ENCODE data around the gene TEPSIN. TPM values are rescaled to one million over a fixed set of nuclear protein-coding genes. Genes with fewer than 3 reads are reported as not detected.
A peak's percentile ranks its signal among the peaks of the same experiment; 100 is the strongest.

The TEPSIN gene
- total RNA-seq, 1 donor from 2014 or later, result 11.1 TPM

DNA sequence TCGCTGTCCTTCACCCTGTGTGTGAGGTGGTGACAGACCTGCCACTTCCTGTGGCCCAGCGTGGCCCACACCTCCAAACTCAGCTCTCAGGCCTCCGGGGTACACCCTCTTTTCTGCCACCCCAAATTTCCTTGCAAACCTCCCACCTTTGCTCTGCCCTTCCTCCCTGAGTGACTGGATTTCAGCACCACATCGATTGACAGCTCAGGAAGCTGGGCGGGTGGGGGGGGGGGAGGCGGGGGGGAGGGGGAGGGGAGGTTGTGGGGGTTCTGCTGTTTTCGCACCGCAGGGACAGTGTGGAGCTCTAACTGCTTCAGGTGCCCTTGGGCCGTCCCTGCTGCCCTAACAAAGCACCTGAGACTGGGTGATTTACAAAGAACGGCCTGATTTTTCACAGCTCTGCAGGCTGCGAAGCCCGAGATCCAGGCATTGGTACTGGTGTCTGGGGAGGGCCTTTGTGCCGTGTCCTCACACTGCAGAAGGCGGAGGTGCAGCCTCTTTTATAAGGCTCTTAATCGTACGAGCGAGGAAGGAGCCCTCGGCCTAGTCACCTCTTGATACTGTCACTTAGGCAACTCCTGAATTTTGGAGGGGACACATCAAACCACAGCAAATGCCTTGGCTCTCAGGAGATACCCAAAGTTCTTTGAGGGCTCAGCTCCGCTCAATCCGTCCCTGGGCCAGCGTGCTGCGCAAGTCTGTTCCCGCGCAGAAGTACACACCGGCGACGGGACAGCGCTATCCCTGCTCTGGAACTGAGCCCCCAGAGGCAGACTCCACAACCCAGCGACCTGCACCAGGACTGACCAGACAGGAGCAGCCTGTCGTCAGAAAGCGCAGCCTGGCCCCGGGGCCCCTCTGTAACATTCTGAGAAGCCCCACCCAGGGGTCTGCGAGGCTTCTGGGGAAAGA, 3.8 kb upstream of the TEPSIN start:
- ATAC-seq (no peak), DNase-seq (ENCODE audit: missing footprints) (peak; percentile 63)
- intact Hi-C loops (cut with DNase I), result no loop called here

DNA sequence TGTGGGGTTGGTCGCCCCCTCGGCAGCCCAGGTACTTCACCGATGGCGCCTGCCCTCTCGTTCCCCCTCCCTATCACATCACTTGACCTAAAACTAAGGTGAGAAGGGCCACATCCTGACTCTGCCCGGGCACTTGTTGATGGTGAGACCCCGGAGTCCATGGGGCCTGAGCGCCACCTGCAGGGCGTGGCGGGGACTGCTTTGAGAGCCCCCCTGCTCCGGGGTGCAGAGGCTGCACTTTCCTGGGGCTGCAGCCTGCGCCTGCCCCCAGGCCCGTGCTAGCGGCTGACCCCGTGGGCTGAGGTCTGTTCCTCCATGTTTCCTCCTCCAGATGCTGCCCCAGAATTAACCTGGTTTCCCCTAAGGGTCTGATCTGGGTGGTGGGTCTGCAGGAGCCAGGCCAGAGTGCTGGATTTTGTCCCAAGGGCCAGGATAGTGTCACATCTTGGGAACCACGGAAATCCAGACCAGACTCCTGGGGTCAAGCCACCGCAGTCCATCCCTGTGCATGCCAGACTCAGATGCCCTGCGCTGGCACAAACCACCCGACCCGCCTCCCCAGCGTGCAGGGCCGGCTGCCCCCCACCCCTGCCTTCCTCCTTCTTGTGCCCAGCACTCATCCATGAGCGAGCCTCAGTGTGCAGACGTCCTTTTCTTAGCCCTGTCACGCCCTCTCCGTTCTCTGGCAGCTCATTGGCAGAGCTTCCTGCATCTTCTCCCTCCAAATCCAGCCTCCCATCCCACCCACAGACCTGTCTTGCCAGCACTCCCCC, 3.0 kb upstream of the TEPSIN start:
- intact Hi-C loops (cut with DNase I), result loop anchor here (1.0 kb wide), 1 partner anchor 100 kb away; no protein-coding TSS in a partner anchor
- DNase-seq (ENCODE audit: missing footprints) (peak; percentile 14), ATAC-seq (no peak)

- intact Hi-C loops (cut with DNase I), result loop anchor here (1.0 kb wide), 1 partner anchor 99 kb away; no protein-coding TSS in a partner anchor
- DNase-seq (ENCODE audit: missing footprints) (no peak), ATAC-seq (no peak)
Measured at GRCh38 chr17:81241203-81241602, 2.3 kb upstream of the TEPSIN start.

- DNase-seq (ENCODE audit: missing footprints), result no peak
- intact Hi-C loops (cut with DNase I), result loop anchor here (1.0 kb wide), 1 partner anchor 98 kb away; no protein-coding TSS in a partner anchor
- no peak for ATAC-seq
Measured at GRCh38 chr17:81240761-81241160, 1.9 kb upstream of the TEPSIN start.

DNA sequence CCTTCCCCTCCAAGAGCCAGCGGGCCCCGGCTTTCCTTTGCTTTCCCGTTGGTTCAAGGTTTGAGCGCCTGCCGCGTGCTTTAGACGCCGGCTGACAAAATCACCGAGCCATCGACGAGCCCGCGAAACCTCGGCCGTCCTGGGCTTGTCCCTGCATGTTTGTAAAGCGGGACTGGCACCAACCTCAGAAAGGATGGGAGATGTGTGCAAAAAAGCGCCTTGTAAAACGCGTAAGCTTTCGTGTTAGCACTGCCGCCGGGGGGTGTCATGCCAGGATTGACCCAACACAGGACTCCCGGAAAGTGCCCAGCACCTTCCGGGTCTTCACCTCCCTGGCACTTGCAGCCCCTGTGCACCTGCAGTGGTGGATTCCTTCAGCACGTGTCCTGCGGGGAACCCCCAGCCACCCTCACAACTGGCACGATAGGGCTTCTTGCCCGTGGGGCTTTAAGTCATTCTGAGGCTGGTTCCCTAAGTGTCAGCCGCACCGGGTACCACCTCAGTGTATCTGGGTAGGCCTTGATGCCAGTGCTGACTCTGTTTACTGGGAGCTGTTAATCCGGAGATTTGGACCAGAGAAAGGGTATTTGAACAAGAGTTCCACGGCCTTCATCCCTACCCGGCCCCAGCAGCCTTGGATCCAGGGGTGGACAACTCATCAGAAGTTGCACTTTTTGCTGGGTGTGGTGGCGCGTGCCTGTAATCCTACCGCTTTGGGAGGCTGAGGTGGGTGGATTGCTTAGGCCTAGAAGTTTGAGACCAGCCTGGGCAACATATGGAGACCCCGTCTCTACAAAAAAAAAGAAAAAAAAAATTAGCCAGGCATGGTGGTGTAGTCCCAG, 1.1 kb upstream of the TEPSIN start:
- intact Hi-C loops (cut with DNase I), result loop anchor here (5.0 kb wide), 1 partner anchor 208 kb away; no protein-coding TSS in a partner anchor
- DNase-seq (ENCODE audit: missing footprints), result no peak
- no peak for ATAC-seq

DNA sequence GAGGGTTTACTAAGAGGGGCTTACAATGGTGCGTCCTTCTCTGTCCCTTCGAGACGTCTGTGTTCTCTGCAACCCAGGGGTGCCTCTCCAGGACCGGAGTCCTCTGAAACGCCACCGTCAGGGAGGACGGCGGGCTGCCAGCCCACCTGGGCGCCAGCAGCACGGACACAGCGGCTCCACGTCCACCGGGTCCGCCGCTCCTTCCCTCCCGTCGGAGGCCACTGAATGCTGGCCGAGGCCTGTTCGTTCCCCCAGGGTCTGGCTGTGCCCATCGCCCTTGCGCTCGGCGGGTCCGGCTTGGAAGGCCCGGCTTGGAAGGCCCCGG, 403 bp downstream of the TEPSIN start:
- DNase-seq (ENCODE audit: missing footprints) (no peak), ATAC-seq (no peak)
- intact Hi-C loops (cut with DNase I), result loop anchor here (5.0 kb wide), 1 partner anchor 206 kb away; no protein-coding TSS in a partner anchor

GRCh38 chr17:81237591-81238489, 1.0 kb downstream of the TEPSIN start:
- ATAC-seq, result no peak
- intact Hi-C loops (cut with DNase I), result loop anchor here (5.0 kb wide), 1 partner anchor 206 kb away; no protein-coding TSS in a partner anchor
- peak; percentile 66 for DNase-seq (ENCODE audit: missing footprints)

DNA sequence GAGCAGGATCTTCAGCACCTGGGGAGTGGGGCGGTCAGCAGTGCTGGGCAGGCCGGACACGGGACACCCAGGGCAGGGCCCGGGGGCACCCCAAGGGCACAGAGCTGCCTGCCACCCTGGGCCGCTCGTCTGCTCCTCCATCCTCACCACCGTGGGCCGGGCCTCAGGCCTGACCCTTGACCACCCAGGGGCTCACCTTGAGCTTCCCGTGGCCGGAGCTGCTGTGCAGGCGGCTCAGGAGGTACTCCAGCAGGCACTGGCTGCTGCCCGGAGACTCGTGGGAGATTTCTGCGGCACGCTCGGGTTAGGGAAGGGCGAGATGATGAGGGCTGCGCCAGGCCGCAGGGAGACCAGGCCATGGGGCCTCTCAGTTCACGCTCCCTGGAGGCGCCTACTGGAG, 2.1 kb downstream of the TEPSIN start:
- intact Hi-C loops (cut with DNase I), result loop anchor here (5.0 kb wide), 1 partner anchor 204 kb away; no protein-coding TSS in a partner anchor
- ATAC-seq (no peak), DNase-seq (ENCODE audit: missing footprints) (peak; percentile 59)

DNA sequence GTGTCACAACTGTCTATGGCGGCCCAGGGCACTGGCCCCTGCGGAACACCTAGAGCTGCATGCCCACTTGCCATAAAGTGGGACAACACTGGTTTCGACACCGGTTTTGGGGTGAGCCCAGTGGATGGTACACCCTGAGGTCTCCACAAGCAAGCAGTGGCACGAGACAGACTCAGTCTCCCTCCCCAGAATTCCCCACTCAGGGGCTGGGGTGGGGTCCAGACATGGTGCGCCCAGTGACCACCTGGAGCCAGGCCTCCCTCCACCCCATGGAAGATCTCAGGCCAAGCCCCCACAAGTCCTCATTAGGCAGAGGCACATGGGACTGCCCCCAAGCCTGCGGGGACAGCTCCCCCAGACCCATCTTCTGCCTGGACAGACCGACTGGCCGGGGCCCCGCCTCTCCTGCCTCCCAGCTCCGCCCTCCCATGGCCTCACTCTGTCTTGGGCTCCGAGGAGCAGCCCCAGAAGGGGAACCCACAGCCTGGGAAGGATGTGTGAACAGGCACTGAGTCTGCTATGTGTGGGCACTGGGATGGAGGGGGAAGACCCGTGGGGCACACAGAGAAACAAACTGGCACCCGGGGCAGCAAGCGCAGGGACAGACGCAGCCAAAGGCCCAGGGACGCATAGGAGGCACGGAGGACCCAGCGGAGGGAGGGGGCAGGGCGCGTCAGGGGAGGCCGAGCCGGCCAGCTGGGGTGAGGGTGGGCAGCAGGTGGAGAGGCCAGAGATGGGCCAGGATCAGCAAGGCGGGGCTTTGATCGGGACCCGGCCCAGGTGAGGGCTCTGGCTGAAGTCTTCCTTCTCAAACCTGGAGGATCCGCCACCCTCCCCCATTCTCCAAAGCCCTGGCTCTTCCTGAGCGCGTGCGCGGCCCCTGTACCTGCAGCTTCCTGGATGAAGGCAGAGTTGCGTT, 2.8 kb downstream of the TEPSIN start:
- intact Hi-C loops (cut with DNase I), result loop anchor here (5.0 kb wide), 1 partner anchor 204 kb away; no protein-coding TSS in a partner anchor
- ATAC-seq, result no peak
- DNase-seq (ENCODE audit: missing footprints), result peak; percentile 68

DNA sequence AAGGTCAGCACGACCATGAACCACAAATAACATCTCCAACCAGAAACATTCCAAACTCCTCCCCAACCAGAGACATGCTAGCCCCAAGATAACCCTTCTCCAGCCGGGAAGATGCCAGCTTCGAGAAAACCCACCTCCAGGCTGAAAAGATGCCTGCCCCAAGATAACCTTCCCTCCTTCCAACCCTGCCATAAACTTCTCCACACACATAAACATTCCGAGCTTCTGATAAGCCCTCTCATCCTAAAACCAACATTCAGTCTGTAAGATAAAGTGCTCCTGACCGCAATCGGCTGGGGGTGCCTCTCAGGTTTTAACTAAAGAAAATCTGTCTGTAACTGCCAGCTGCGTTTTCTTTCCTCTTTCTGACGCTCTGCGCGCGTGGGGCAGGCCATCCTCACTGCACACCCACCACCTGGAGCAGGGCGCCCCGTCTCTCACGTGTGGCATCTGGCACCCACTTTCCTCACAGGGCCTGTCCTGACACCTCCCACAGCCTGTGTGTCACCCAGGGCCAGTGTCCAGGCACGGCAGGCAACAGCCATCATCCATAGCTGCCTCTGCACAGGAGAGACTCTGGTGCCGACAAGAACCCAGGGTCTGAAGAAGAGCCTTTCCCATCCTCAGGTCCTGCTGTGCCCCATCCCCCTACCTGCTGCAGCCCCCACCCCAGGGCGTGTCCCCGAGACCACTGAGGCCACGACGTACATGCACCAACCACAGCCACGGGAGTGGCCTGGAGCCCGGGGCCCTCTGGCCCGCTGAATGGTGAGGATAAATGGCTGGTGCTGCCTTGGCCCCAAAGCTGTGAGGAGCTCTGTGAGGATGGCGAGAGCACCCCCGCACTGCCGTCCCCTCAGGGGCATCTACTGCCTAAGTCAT, 3.7 kb downstream of the TEPSIN start:
- ATAC-seq, result no peak
- DNase-seq (ENCODE audit: missing footprints), result peak; percentile 27
- intact Hi-C loops (cut with DNase I), result loop anchor here (5.0 kb wide), 1 partner anchor 203 kb away; no protein-coding TSS in a partner anchor

DNA sequence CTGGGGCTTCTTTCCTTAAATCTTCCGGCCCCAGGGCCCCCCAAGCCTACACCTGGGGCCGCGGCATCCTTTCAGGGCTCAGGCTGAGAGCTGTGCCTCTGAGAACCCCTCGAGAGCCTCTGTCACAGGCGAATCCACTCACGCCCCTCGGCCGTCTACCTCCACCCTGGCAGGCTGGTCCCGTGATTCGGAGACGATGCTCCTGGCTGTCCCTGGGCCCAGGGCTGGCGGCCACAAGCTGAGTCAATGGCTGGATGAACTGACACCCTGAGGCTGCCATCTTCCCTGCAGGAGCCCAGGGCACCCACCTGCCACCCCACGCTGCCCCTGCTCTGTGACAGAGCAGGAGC, 4.4 kb downstream of the TEPSIN start:
- ATAC-seq, result no peak
- no peak for DNase-seq (ENCODE audit: missing footprints)
- intact Hi-C loops (cut with DNase I), result no loop called here

GRCh38 chr17:81233811-81234505, 4.9 kb downstream of the TEPSIN start:
- intact Hi-C loops (cut with DNase I), result no loop called here
- no peak for ATAC-seq
- no peak for DNase-seq (ENCODE audit: missing footprints)

- peak; percentile 54 for DNase-seq (ENCODE audit: missing footprints)
- ATAC-seq, result no peak
- intact Hi-C loops (cut with DNase I), result no loop called here
Measured at GRCh38 chr17:81233316-81233715, 5.5 kb downstream of the TEPSIN start.

GRCh38 chr17:81232616-81233241, 6.1 kb downstream of the TEPSIN start:
- DNase-seq (ENCODE audit: missing footprints) (peak; percentile 33), ATAC-seq (no peak)
- intact Hi-C loops (cut with DNase I), result no loop called here
